Natural killer cell (primary cell): ENCODE measurements around the gene DNPH1. TPM values are rescaled to one million over a fixed set of nuclear protein-coding genes. Genes with fewer than 3 reads are reported as not detected.

ENCODE experiments used
- ATAC-seq, 3 donors: fragments of 150-1000 bp in 2 of 3; fragments of 200-7000 bp in 1 of 3; cut with Tn5 transposase; 1 replicate in 1 of 3; 2 replicates in 2 of 3; pipeline ENCODE4 v1.10.0; 2021; ENCODE audit warnings: mild to moderate bottlenecking in 2 of 3, moderate library complexity in 2 of 3
- DNase-seq, 2 donors: peaks; one replicate each; pipeline versions ENCODE4 v3.0.0 to v3.0.0-alpha.2; 2013 to 2021; ENCODE audit warnings: mixed read lengths in 1 of 2
- H3K27ac ChIP-seq: one replicate; pipeline ENCODE4 v1.5.1; 2013; ENCODE audit warnings: mild to moderate bottlenecking, low read length
- H3K27me3 ChIP-seq: one replicate; pipeline ENCODE4 v1.6.1; 2013; ENCODE audit warnings: low read length; ENCODE audit not compliant: control insufficient read depth, insufficient read depth
- H3K36me3 ChIP-seq: one replicate; pipeline ENCODE4 v1.6.1; 2013; ENCODE audit warnings: low read length; ENCODE audit not compliant: control insufficient read depth, insufficient read depth
- H3K4me1 ChIP-seq: one replicate; pipeline ENCODE4 v1.6.1; 2013; ENCODE audit warnings: low read length; ENCODE audit not compliant: control insufficient read depth, insufficient read depth
- H3K4me3 ChIP-seq: one replicate; pipeline ENCODE4 v1.5.1; 2013; ENCODE audit warnings: low read length
- H3K9me3 ChIP-seq: one replicate; pipeline ENCODE4 v1.6.1; 2013; ENCODE audit warnings: low read length; ENCODE audit not compliant: control insufficient read depth, insufficient read depth
- H3K27ac Mint-ChIP-seq, 2 donors: one replicate each; pipeline ENCODE4 v1.8.0; 2022; ENCODE audit warnings: mild to moderate bottlenecking in 2 of 2, mixed read lengths in 2 of 2, moderate library complexity in 1 of 2
- H3K27me3 Mint-ChIP-seq, 2 donors: one replicate each; pipeline ENCODE4 v1.8.0; 2022; ENCODE audit warnings: low read depth in 2 of 2, mixed read lengths in 2 of 2
- H3K36me3 Mint-ChIP-seq: one replicate; pipeline ENCODE4 v1.8.0; 2022; ENCODE audit warnings: mixed read lengths
- H3K4me1 Mint-ChIP-seq, 2 donors: one replicate each; pipeline ENCODE4 v1.8.0; 2022; ENCODE audit warnings: mixed read lengths in 2 of 2
- H3K4me3 Mint-ChIP-seq: one replicate; pipeline ENCODE4 v1.8.0; 2022; ENCODE audit warnings: mild to moderate bottlenecking, moderate library complexity, mixed read lengths
- H3K9me3 Mint-ChIP-seq, 2 donors: one replicate each; pipeline ENCODE4 v1.8.0; 2022; ENCODE audit warnings: mixed read lengths in 2 of 2
- WGBS: methylation state at CpG from one replicate; pipeline ENCODE4 v1.1.7; 2013; ENCODE audit warnings: missing lambda C conversion rate; ENCODE audit not compliant: insufficient coverage; 5-methylcytosine and 5-hydroxymethylcytosine counted together
- intact Hi-C: fragments of 100-400 bp; cut with micrococcal nuclease; formaldehyde crosslinking; loops from one replicate; pipeline ENCODE4 v1.14.2; 2022
- total RNA-seq, 4 donors: library from RNA; stranded (reverse); fragments of 120-200 nt in 1 of 4; gene quantifications; one replicate each; pipeline versions ENCODE4 v1.2.3 to v1.2.4, GENCODE V29; 2013 to 2022
- TF ChIP-seq, protein P1 (sequence below): fragments of 200-600 bp; IDR thresholded peaks from one replicate; pipeline ENCODE4 v1.8.0; 2022; ENCODE audit warnings: antibody characterized with exemption

The DNPH1 gene
- total RNA-seq, 3 donors from 2014 or later (not counting 1 experiment from before 2014, with no cell fraction given), result 6.1 to 10.2 (median 8.0) TPM

DNA sequence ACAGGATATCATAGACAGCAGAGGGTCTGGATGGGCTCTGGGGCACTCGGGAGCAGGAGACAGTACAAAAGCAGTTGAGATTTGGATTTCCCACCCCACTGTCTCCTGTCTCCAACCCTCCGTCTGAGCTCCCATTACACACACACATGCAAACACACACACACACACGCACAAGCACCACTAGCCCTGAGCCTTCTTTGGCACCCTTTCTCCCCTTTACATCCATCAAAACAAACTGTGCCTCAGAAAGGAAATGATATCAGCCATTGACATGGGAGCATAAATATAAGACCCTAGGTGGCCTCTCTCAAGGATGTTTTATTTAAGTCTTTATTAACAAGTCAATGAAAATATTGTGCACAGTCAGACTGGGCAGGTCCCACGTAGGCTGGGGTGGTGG lies 31.5 kb upstream of the DNPH1 start:
- Histone ChIP-seq H3K36me3 (no peaks in the 10 kb centered on the region), H3K4me1 (no peaks in the 10 kb centered on the region), H3K4me3 (no peak overlapping the region), H3K27ac (no peak overlapping the region), H3K27me3 (no peaks in the 10 kb centered on the region), H3K9me3 (no peaks in the 10 kb centered on the region)
- peaks cover 0 to 6% of the 10 kb centered on the region in 2 donors for H3K4me1 Mint-ChIP-seq
- ATAC-seq (no peak), DNase-seq (no peak)
- intact Hi-C loops, result no loop called here
- no peaks in the 10 kb centered on the region for H3K9me3 Mint-ChIP-seq
- H3K36me3 Mint-ChIP-seq, result no peaks in the 10 kb centered on the region
- H3K27me3 Mint-ChIP-seq, result peaks cover 0 to 4% of the 10 kb centered on the region in 2 donors
- TF ChIP-seq, protein P1, sequence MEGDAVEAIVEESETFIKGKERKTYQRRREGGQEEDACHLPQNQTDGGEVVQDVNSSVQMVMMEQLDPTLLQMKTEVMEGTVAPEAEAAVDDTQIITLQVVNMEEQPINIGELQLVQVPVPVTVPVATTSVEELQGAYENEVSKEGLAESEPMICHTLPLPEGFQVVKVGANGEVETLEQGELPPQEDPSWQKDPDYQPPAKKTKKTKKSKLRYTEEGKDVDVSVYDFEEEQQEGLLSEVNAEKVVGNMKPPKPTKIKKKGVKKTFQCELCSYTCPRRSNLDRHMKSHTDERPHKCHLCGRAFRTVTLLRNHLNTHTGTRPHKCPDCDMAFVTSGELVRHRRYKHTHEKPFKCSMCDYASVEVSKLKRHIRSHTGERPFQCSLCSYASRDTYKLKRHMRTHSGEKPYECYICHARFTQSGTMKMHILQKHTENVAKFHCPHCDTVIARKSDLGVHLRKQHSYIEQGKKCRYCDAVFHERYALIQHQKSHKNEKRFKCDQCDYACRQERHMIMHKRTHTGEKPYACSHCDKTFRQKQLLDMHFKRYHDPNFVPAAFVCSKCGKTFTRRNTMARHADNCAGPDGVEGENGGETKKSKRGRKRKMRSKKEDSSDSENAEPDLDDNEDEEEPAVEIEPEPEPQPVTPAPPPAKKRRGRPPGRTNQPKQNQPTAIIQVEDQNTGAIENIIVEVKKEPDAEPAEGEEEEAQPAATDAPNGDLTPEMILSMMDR, result no peak
- no peak overlapping the region for H3K27ac Mint-ChIP-seq
- WGBS, result 88% methylated on average over 4 of the region's 4 CpGs
- H3K4me3 Mint-ChIP-seq, result no peak overlapping the region

DNA sequence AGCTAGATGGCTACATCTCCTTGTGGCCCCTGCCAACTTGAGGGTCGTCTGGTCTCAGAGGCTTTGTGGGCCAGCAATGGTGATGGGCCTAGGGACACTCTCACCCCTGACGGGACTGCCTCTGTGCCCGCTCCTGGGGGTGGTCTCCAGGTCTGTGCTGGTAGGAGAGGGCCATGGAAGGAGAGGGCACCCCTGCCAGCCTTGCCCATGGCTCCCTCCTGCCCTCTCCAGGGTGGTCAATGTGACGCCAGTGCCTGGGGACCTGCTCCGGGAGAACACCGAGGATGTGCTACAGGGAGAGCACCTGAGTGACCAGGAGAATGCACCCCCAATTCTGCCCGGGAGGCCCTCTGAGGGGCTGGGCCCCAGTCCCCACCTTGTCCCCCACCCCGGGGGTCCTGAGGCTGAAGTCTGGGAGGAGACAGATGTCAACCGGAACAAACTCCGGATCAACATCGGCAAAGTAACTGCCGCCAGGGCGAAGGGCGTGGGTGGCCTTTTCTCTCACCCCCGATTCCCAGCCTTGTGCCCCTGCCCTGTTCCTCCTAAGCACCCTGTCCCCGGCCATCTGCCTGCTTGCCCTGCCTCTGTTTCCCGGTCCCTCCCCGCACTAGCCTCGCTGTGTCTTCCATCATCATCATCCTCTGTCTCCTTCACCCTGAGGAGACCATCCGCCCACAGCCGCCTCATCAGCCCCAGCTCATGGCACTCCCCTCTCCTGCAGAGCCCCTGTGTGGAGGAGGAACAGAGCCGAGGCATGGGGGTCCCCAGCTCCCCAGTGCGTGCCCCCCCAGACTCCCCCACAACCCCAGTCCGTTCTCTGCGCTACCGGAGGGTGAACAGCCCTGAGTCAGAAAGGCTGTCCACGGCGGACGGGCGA lies 29.8 kb upstream of the DNPH1 start:
- TF ChIP-seq, protein P1, result no peak
- Mint-ChIP-seq H3K4me1 (peaks cover 0 to 6% of the 10 kb centered on the region in 2 donors), H3K27me3 (peaks cover 0 to 4% of the 10 kb centered on the region in 2 donors), H3K27ac (no peak overlapping the region), H3K9me3 (no peaks in the 10 kb centered on the region), H3K36me3 (no peaks in the 10 kb centered on the region), H3K4me3 (no peak overlapping the region)
- no peak overlapping the region for H3K4me3 ChIP-seq
- DNase-seq (no peak), ATAC-seq (no peak)
- no peaks in the 10 kb centered on the region for H3K9me3 ChIP-seq
- WGBS, result 95% methylated on average over 28 of the region's 30 CpGs
- H3K36me3 ChIP-seq, result no peaks in the 10 kb centered on the region
- H3K27ac ChIP-seq, result no peak overlapping the region
- no peaks in the 10 kb centered on the region for H3K27me3 ChIP-seq
- intact Hi-C loops, result no loop called here
- no peaks in the 10 kb centered on the region for H3K4me1 ChIP-seq

DNA sequence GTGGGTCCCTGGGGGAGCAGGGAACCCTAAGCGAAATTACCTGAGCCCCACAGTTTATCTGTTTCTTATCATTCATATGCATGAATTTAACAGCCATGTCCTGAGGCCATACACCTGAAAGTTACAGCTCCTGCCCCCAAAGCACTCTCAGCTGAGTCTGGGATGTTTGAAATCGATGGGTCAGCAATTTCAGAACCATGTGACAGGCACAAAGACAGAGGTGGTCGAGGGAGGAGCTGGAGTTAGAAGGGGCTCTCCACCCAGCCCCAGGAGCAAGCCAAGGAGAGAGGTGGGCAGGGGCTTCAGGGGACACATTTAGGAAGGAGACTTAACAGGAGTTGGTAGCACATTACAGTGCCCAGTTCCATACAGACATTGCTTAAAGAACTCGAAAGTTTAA lies 28.9 kb upstream of the DNPH1 start:
- no peaks in the 10 kb centered on the region for H3K36me3 Mint-ChIP-seq
- no peaks in the 10 kb centered on the region for H3K9me3 Mint-ChIP-seq
- no peak overlapping the region for H3K27ac Mint-ChIP-seq
- H3K4me1 Mint-ChIP-seq, result no peaks in the 10 kb centered on the region
- ATAC-seq (no peak), DNase-seq (no peak)
- H3K9me3 ChIP-seq, result no peaks in the 10 kb centered on the region
- no peaks in the 10 kb centered on the region for H3K27me3 ChIP-seq
- no peak overlapping the region for H3K27ac ChIP-seq
- WGBS, result 75% methylated on average over 3 of the region's 4 CpGs
- intact Hi-C loops, result no loop called here
- no peaks in the 10 kb centered on the region for H3K4me1 ChIP-seq
- no peaks in the 10 kb centered on the region for H3K27me3 Mint-ChIP-seq
- H3K4me3 ChIP-seq, result no peak overlapping the region
- H3K4me3 Mint-ChIP-seq, result no peak overlapping the region
- H3K36me3 ChIP-seq, result no peaks in the 10 kb centered on the region
- TF ChIP-seq, protein P1, result no peak
